IMR-90 (cell line): ENCODE measurements around the gene HCFC1. TPM values are rescaled to one million over a fixed set of nuclear protein-coding genes. Genes with fewer than 3 reads are reported as not detected.

Source experiments
- ATAC-seq: fragments of 200-7000 bp; cut with Tn5 transposase; 2 replicates; pipeline ENCODE4 v1.9.1; 2020; ENCODE audit warnings: low read depth, mild to moderate bottlenecking, moderate library complexity
- BruUV-seq: library from RNA; stranded (reverse); fragments of 400-500 nt; replicated peaks from 2 replicates; lab custom pipeline; 2021; lab: Mats Ljungman, UMichigan
- CTCF ChIA-PET: fragments of 300-600 bp; formaldehyde crosslinking; extraction: SDS; loops from one replicate; lab custom pipeline; 2021; ENCODE audit warnings: antibody characterized with exemption; lab: Yijun Ruan, JAX
- POLR2A ChIA-PET: fragments of 300-600 bp; sonication (Branson Sonifier 250); formaldehyde crosslinking; loops from one replicate; lab custom pipeline; 2022; ENCODE audit warnings: antibody characterized with exemption; ENCODE audit not compliant: unreplicated experiment; lab: Charles Lee
- DNase-seq: peaks from one replicate; pipeline ENCODE4 v3.0.0; 2013
- H2AFZ ChIP-seq: replicated peaks from 2 replicates; pipeline ENCODE3; 2013; ENCODE audit warnings: low read length, mild to moderate bottlenecking; ENCODE audit not compliant: poor library complexity
- H2AK5ac ChIP-seq: 2 replicates; pipeline ENCODE4 v1.6.1; 2013; ENCODE audit warnings: low read depth, low read length, inconsistent platforms
- H2AK9ac ChIP-seq: replicated peaks from 2 replicates; pipeline ENCODE3; 2013; ENCODE audit warnings: mild to moderate bottlenecking, low read depth, low read length, moderate library complexity; ENCODE audit not compliant: poor library complexity
- H2BK120ac ChIP-seq: 2 replicates; pipeline ENCODE4 v1.6.1; 2013; ENCODE audit warnings: low read depth, low read length, inconsistent platforms
- H2BK15ac ChIP-seq: 3 replicates; pipeline ENCODE4 v1.6.1; 2013; ENCODE audit warnings: low read depth, low read length, inconsistent platforms
- H2BK20ac ChIP-seq: 2 replicates; pipeline ENCODE4 v1.6.1; 2013; ENCODE audit warnings: low read depth, mild to moderate bottlenecking, inconsistent platforms, low read length, moderate library complexity
- H2BK5ac ChIP-seq: 2 replicates; pipeline ENCODE4 v1.6.1; 2013; ENCODE audit warnings: mild to moderate bottlenecking, low read depth, low read length, inconsistent platforms; ENCODE audit not compliant: poor library complexity, severe bottlenecking
- H3K14ac ChIP-seq: replicated peaks from 2 replicates; pipeline ENCODE4 v1.6.1; 2013; ENCODE audit warnings: low read depth, low read length, inconsistent platforms
- H3K18ac ChIP-seq: 2 replicates; pipeline ENCODE4 v1.6.1; 2013; ENCODE audit warnings: low read depth, low read length, control low read depth
- H3K23ac ChIP-seq: 2 replicates; pipeline ENCODE4 v1.6.1; 2013; ENCODE audit warnings: low read depth, low read length, inconsistent platforms
- H3K27ac ChIP-seq: 2 replicates; pipeline ENCODE4 v1.5.1; 2013; ENCODE audit warnings: mild to moderate bottlenecking, control low read depth, low read length; ENCODE audit not compliant: insufficient read depth
- H3K27me3 ChIP-seq: 2 replicates; pipeline ENCODE4 v1.6.1; 2013; ENCODE audit warnings: low read length; ENCODE audit not compliant: control insufficient read depth, insufficient read depth
- H3K36me3 ChIP-seq: 2 replicates; pipeline ENCODE4 v1.6.1; 2013; ENCODE audit warnings: low read length, mixed read lengths; ENCODE audit not compliant: control insufficient read depth, insufficient read depth
- H3K4ac ChIP-seq: 2 replicates; pipeline ENCODE4 v1.6.1; 2013; ENCODE audit warnings: low read depth, low read length, inconsistent platforms
- H3K4me1 ChIP-seq: 2 replicates; pipeline ENCODE4 v1.6.1; 2013; ENCODE audit warnings: low read length, mixed read lengths; ENCODE audit not compliant: control insufficient read depth, insufficient read depth
- H3K4me2 ChIP-seq: 2 replicates; pipeline ENCODE4 v1.6.1; 2013; ENCODE audit warnings: low read depth, mild to moderate bottlenecking, control low read depth, low read length, moderate library complexity
- H3K4me3 ChIP-seq: 2 replicates; pipeline ENCODE4 v1.5.1; 2013; ENCODE audit warnings: low read depth, mild to moderate bottlenecking, control low read depth, low read length, moderate library complexity; ENCODE audit not compliant: insufficient read depth
- H3K56ac ChIP-seq: 2 replicates; pipeline ENCODE4 v1.6.1; 2013; ENCODE audit warnings: low read length, inconsistent platforms; ENCODE audit not compliant: insufficient read depth; ENCODE audit errors: extremely low read depth
- H3K79me1 ChIP-seq, 2 experiments: 2 replicates each; pipeline ENCODE4 v1.6.1; 2013; ENCODE audit warnings: low read length in 2 of 2, inconsistent platforms in 1 of 2, low read depth in 1 of 2
- H3K9ac ChIP-seq: 2 replicates; pipeline ENCODE4 v1.6.1; 2013; ENCODE audit warnings: low read depth, low read length, control low read depth
- H3K9me1 ChIP-seq: 2 replicates; pipeline ENCODE4 v1.6.1; 2013; ENCODE audit warnings: low read length, inconsistent platforms; ENCODE audit not compliant: insufficient read depth
- H3K9me3 ChIP-seq: 2 replicates; pipeline ENCODE4 v1.6.1; 2013; ENCODE audit warnings: low read length; ENCODE audit not compliant: control insufficient read depth, insufficient read depth
- H4K20me1 ChIP-seq: 2 replicates; pipeline ENCODE4 v1.6.1; 2013; ENCODE audit warnings: low read length, inconsistent platforms; ENCODE audit not compliant: insufficient read depth
- H4K5ac ChIP-seq: 2 replicates; pipeline ENCODE4 v1.6.1; 2013; ENCODE audit warnings: mild to moderate bottlenecking, low read depth, low read length, control low read depth
- H4K8ac ChIP-seq, 2 experiments: 2 replicates each; pipeline ENCODE4 v1.6.1; 2013; ENCODE audit warnings: low read depth in 2 of 2, low read length in 2 of 2, control low read depth in 1 of 2, inconsistent platforms in 1 of 2
- H4K91ac ChIP-seq: 2 replicates; pipeline ENCODE4 v1.6.1; 2013; ENCODE audit warnings: low read depth, low read length, inconsistent platforms; ENCODE audit not compliant: insufficient read depth
- BHLHE40 ChIP-seq: fragments of 150-350 bp; IDR thresholded peaks from 2 replicates; pipeline ENCODE4 v1.6.1; 2016; ENCODE audit warnings: mild to moderate bottlenecking, low read depth, low read length
- CEBPB ChIP-seq: IDR thresholded peaks from 2 replicates; pipeline ENCODE4 v1.6.1; 2012; ENCODE audit warnings: low read depth, low read length, improper control_type of control experiment
- CHD1 ChIP-seq: IDR thresholded peaks from 2 replicates; pipeline ENCODE4 v1.6.1; 2012; ENCODE audit warnings: low read depth, low read length, improper control_type of control experiment
- FOS ChIP-seq: fragments of 150-350 bp; IDR thresholded peaks from 2 replicates; pipeline ENCODE4 v1.6.1; 2016; ENCODE audit warnings: low read depth, low read length
- MAFK ChIP-seq: IDR thresholded peaks from 2 replicates; pipeline ENCODE4 v1.6.1; 2012; ENCODE audit warnings: low read depth, low read length, improper control_type of control experiment
- MAZ ChIP-seq: IDR thresholded peaks from 2 replicates; pipeline ENCODE4 v1.6.1; 2012; ENCODE audit warnings: low read depth, mild to moderate bottlenecking, low read length, improper control_type of control experiment, moderate library complexity, borderline replicate concordance
- SMC3 ChIP-seq: fragments of 150-350 bp; IDR thresholded peaks from 2 replicates; pipeline ENCODE4 v1.6.1; 2016; ENCODE audit warnings: low read depth, mild to moderate bottlenecking, antibody characterized with exemption, low read length, moderate library complexity
- WGBS, 2 experiments: methylation state at CpG; one replicate each; pipeline versions ENCODE4 v1.1.5 to v1.1.7; 2013; ENCODE audit warnings: missing lambda C conversion rate in 2 of 2; ENCODE audit not compliant: insufficient read length in 1 of 2; ENCODE audit errors: extremely low coverage in 2 of 2; 5-methylcytosine and 5-hydroxymethylcytosine counted together
- dilution Hi-C: fragments of 300-500 bp; cut with HindIII; formaldehyde crosslinking; loops from one replicate; pipeline ENCODE4 v1.14.3; 2018; ENCODE audit warnings: low sequenced_read_pairs; ENCODE audit not compliant: unreplicated experiment
- in situ Hi-C: fragments of 300-500 bp; cut with MboI; formaldehyde crosslinking; loops from 3 replicates; pipeline ENCODE4 v1.14.3; 2019; ENCODE audit warnings: low sequenced_read_pairs, inconsistent platforms, mixed read lengths
- intact Hi-C: fragments of 100-400 bp; cut with micrococcal nuclease; formaldehyde crosslinking; loops from 2 replicates; pipeline ENCODE4 v1.10.0; 2022
- polyA plus RNA-seq, 3 experiments: library from polyadenylated mRNA; depleted of rRNA; stranded (reverse); fragments of >200 nt; gene quantifications; 2 replicates each; pipeline ENCODE4 v1.2.3, GENCODE V29; 2012; ENCODE audit warnings: low replicate concordance in 1 of 3
- total RNA-seq: library from RNA; depleted of rRNA; stranded (reverse); fragments of >200 nt; gene quantifications from 2 replicates; pipeline ENCODE4 v1.2.3, GENCODE V29; 2012
- TF ChIP-seq, protein P1 (sequence below): fragments of 150-350 bp; IDR thresholded peaks from 2 replicates; pipeline ENCODE4 v1.6.1; 2017; ENCODE audit warnings: mild to moderate bottlenecking, antibody characterized with exemption, low read length, low read depth

Gene HCFC1
- total and polyA plus RNA-seq, 2 of the 4 experiments (the other 2 are of a cell fraction) = 3.2 to 17.6 TPM

DNA sequence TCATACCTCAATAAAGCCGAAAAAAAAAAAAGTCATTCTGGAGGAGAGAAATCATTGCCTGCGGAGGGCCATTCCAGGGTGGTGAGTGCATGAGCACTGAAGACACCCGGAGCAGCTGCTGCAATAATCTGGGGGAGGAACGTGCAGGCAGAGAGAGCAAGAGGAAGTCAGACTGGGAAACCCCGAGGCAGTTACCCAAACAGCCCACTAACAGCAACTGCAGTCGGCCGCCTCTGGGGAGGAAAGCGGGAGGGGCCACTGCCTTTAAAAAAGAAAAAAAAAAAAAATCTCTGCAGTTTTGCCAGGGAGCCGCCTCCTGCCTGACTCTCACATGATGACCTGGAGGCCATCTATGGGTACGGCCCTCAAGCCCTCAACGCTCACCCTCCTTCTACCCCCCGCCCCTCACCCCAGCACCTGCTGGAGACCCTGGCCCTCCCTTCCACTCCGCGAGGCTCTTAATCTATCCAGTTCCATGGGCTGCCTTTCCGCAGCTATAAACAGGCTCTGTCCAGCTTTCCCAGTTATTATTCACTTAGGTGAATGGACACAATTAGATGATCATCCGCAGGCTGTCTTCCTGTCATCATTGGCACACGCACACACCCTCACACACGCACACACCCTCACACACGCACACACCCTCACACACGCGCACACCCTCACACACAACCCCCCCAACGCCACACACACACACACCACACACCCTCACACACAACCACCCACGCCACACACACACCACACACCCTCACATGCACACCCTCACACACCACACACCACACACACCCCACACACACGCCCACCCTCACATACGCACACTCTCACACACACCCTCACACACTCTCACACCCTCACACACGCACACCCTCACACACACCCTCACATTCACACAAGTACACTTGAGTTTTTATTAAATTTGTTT is 70.5 kb downstream of the HCFC1 start:
- intact Hi-C loops (loop anchor here (2.0 kb wide), 1 partner anchor 72 kb away; no protein-coding TSS in a partner anchor), dilution Hi-C loops (no loop called here), in situ Hi-C loops (loop anchor here (25.0 kb wide), 1 partner anchor 939 kb away; no protein-coding TSS in a partner anchor)
- no TSS peak for BruUV-seq
- DNase-seq (peak; percentile 87), ATAC-seq (peak; percentile 96)
- Histone ChIP-seq H3K36me3 (no peaks in the 10 kb centered on the region), H3K9ac (peak overlapping the region; percentile 30; the same call in 1 of the 2 replicates), H3K4me1 (peaks cover 9% of the 10 kb centered on the region; the same call in 1 of the 2 replicates), H3K4me2 (peak overlapping the region; percentile 36), H3K27ac (peak overlapping the region; percentile 7; the same call in 1 of the 2 replicates), H3K14ac (peak overlapping the region; percentile 63), H3K56ac (no peak overlapping the region), H3K18ac (no peak overlapping the region; the same call in 1 of the 2 replicates), H3K27me3 (peaks cover 8% of the 10 kb centered on the region), H4K8ac (peak overlapping the region; percentile 63 to 69; a peak in 3 of 4 replicates), H4K5ac (no peak overlapping the region), H2AK9ac (no peak overlapping the region), H2BK20ac (peak overlapping the region; percentile 43; the same call in 1 of the 2 replicates), H4K20me1 (no peaks in the 10 kb centered on the region; the same call in 1 of the 2 replicates), H2BK120ac (peak overlapping the region; percentile 74), H2BK5ac (peak overlapping the region; percentile 74), H3K9me1 (peaks cover 4% of the 10 kb centered on the region), H3K79me1 (no peaks in the 10 kb centered on the region), H3K4me3 (no peak overlapping the region), H3K23ac (no peak overlapping the region), H2AK5ac (peak overlapping the region; percentile 97), H2BK15ac (peak overlapping the region; percentile 80; the same call in 2 of the 3 replicates), H2AFZ (peak overlapping the region; percentile 56), H3K9me3 (peaks cover 3% of the 10 kb centered on the region; the same call in 1 of the 2 replicates), H3K4ac (peak overlapping the region; percentile 81), H4K91ac (peak overlapping the region; percentile 11; the same call in 1 of the 2 replicates)
- WGBS, 2 experiments = 54 to 100% methylated on average over 1 to 9 of the region's 26 CpGs
- TF ChIP-seq CHD1 = no peak
- TF ChIP-seq BHLHE40 = peak; percentile 96
- 0 out of 2 replicates have a peak, but pooled peaks have one; percentile 28 for TF ChIP-seq FOS
- no peak for TF ChIP-seq MAFK
- peak; percentile 52; the same call in 1 of the 2 replicates for TF ChIP-seq MAZ
- TF ChIP-seq, protein P1, sequence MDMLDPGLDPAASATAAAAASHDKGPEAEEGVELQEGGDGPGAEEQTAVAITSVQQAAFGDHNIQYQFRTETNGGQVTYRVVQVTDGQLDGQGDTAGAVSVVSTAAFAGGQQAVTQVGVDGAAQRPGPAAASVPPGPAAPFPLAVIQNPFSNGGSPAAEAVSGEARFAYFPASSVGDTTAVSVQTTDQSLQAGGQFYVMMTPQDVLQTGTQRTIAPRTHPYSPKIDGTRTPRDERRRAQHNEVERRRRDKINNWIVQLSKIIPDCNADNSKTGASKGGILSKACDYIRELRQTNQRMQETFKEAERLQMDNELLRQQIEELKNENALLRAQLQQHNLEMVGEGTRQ = no peak
- no peak for TF ChIP-seq SMC3
- TF ChIP-seq CEBPB = peak; percentile 81
- ChIA-PET CTCF (no interaction called here), POLR2A (interaction anchor here (0.5 kb wide), 1 partner anchor 63 kb away, joined by 3 read pairs; no protein-coding TSS in a partner anchor)
